C4-2B (cell line): ENCODE data around the gene OGA.

Experiments
- CTCF ChIP-seq: fragments of 450-650 bp; conservative IDR thresholded peaks from 2 replicates; pipeline ENCODE4 v1.5.1; 2017; ENCODE audit warnings: mild to moderate bottlenecking
- ZFX ChIP-seq: fragments of 450-650 bp; IDR thresholded peaks from 2 replicates; pipeline ENCODE4 v1.6.1; 2017

- TF ChIP-seq CTCF (no peak), ZFX (no peak)
Observed at GRCh38 chr10:101782811-101783735, 35.2 kb downstream of the OGA start, which contains the start of gene NPM3.
